Measurements from ENCODE around the gene PARVB. TPM values are rescaled to one million over a fixed set of nuclear protein-coding genes. Genes with fewer than 3 reads are reported as not detected.

The PARVB gene
- total RNA-seq, 2 donors from 2014 or later, result 4.5 to 11.4 TPM

DNA sequence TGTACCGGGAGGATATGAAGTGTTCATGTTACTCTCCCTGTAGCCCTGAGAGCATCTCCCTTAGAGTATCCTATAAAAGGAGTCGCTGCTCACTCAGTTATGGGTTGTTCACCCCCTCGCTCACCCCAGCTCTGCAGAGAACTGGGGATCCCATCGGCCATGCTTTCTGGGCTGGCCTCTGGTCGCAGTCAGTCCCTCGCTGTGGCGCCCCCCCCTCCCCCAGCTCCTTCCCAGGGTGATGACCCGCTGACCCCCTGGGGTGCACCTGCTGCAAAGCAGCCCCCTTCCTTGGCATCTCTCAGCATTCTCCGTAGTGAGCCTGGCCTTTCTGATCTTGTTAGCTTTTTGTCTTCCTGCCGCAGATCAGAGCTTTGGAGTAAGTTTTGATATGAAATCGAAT is 146.4 kb downstream of the PARVB start:
- no peak overlapping the region for H3K9ac ChIP-seq (ENCODE audit: low read depth in 2 of 2, low read length in 2 of 2)
- no peak overlapping the region for H3K4me3 ChIP-seq
- H3K4me1 ChIP-seq, result no peaks in the 10 kb centered on the region
- no peak overlapping the region for H3K27ac ChIP-seq
- DNase-seq, result no peak
- no peaks in the 10 kb centered on the region for H3K9me3 ChIP-seq
- H3K36me3 ChIP-seq, result no peaks in the 10 kb centered on the region
- intact Hi-C loops (cut with DNase I), result no loop called here
- TF ChIP-seq, protein P1, sequence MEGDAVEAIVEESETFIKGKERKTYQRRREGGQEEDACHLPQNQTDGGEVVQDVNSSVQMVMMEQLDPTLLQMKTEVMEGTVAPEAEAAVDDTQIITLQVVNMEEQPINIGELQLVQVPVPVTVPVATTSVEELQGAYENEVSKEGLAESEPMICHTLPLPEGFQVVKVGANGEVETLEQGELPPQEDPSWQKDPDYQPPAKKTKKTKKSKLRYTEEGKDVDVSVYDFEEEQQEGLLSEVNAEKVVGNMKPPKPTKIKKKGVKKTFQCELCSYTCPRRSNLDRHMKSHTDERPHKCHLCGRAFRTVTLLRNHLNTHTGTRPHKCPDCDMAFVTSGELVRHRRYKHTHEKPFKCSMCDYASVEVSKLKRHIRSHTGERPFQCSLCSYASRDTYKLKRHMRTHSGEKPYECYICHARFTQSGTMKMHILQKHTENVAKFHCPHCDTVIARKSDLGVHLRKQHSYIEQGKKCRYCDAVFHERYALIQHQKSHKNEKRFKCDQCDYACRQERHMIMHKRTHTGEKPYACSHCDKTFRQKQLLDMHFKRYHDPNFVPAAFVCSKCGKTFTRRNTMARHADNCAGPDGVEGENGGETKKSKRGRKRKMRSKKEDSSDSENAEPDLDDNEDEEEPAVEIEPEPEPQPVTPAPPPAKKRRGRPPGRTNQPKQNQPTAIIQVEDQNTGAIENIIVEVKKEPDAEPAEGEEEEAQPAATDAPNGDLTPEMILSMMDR (IDR thresholded peaks at IDR 0.05), result no peak
- H3K27me3 ChIP-seq, result no peaks in the 10 kb centered on the region

DNA sequence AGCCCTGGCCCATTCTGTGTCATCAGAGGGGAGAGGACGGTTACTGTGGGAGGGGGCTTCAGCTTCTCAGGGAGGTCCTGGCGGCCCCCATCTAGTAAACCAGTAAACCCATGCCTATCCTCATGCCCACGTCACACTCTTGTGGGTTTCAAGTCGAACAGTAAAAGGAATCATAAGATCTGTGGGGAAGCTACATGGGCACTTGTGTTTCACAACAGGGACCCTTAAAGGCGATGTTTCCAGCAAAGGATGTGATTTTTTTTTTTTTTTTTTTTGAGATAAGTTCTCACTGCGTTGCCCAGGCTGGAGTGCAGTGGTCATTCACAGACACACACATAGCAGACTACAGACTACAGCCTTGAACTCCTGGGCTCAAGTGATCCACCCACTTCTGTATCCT is 147.5 kb downstream of the PARVB start:
- no peak for DNase-seq
- H3K36me3 ChIP-seq, result no peaks in the 10 kb centered on the region
- no peaks in the 10 kb centered on the region for H3K9me3 ChIP-seq
- TF ChIP-seq, protein P1 (IDR thresholded peaks at IDR 0.05), result no peak
- intact Hi-C loops (cut with DNase I), result no loop called here
- no peak overlapping the region for H3K9ac ChIP-seq (ENCODE audit: low read depth in 2 of 2, low read length in 2 of 2)
- H3K27me3 ChIP-seq, result no peaks in the 10 kb centered on the region
- H3K4me1 ChIP-seq, result no peaks in the 10 kb centered on the region
- no peak overlapping the region for H3K4me3 ChIP-seq
- no peak overlapping the region for H3K27ac ChIP-seq

DNA sequence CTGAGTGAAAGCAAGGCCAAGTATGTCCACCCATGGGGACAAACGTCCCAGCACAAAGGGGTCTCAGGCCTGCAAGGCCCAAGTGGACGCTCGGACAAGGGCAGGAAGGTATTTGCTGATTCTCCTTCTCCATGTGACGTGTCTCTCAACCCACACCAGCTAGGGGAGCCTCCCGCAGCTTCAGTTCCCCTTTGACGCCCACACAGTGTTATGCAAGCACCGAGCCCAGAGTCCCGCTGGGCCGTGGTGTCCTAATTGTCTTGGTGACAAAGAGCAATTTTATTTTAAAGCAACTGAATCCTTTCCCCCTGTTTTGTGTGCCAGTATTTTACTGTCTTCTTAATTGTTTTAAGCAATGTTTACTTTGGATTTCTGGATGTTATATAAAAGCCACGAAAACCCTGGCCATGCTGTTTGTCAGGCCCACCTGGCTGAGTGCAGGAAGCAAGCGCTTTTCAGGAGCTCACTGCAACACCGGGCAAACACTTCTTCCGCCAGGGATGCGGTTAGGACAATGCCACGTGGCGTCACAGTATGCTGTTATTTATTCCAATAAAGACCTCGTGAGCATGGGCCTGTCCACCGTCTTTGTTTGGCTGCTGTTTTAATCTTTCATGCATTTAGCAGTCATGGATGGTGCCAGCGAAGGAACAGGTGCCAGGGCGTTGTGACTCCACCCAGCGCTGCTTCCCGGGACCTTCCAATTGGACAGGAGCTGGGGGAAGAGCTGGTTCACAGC is 148.4 kb downstream of the PARVB start:
- H3K36me3 ChIP-seq, result no peaks in the 10 kb centered on the region
- no peak overlapping the region for H3K27ac ChIP-seq
- TF ChIP-seq, protein P1 (IDR thresholded peaks at IDR 0.05), result no peak
- no peaks in the 10 kb centered on the region for H3K9me3 ChIP-seq
- H3K4me3 ChIP-seq, result no peak overlapping the region
- intact Hi-C loops (cut with DNase I), result no loop called here
- DNase-seq, result peak; percentile 29
- no peaks in the 10 kb centered on the region for H3K27me3 ChIP-seq
- H3K9ac ChIP-seq (ENCODE audit: low read depth in 2 of 2, low read length in 2 of 2), result no peak overlapping the region
- H3K4me1 ChIP-seq, result no peaks in the 10 kb centered on the region

DNA sequence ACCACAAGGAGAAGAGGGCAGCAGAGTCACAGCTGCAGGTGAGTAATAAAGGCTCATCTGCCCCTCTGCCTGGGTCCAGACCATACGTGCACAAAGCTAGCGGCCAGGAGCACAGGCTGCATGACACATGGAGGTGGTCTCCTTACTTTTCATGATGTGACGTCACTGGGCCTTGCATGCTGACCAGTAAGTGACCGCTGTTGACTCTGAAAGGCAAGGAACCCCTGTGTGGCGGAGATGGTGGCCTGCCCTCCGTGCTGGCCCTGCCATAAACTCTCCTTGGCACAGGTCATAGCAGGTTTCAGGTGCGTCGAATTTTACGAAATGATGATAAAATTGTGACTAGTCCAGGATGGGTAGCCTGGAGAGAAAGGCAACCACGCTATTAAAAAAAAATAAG is 149.1 kb downstream of the PARVB start:
- Histone ChIP-seq H3K4me1 (no peaks in the 10 kb centered on the region), H3K36me3 (no peaks in the 10 kb centered on the region), H3K9ac (ENCODE audit: low read depth in 2 of 2, low read length in 2 of 2) (no peak overlapping the region), H3K9me3 (no peaks in the 10 kb centered on the region), H3K4me3 (no peak overlapping the region), H3K27me3 (no peaks in the 10 kb centered on the region), H3K27ac (no peak overlapping the region)
- no peak for DNase-seq
- intact Hi-C loops (cut with DNase I), result no loop called here
- TF ChIP-seq, protein P1 (IDR thresholded peaks at IDR 0.05), result no peak

DNA sequence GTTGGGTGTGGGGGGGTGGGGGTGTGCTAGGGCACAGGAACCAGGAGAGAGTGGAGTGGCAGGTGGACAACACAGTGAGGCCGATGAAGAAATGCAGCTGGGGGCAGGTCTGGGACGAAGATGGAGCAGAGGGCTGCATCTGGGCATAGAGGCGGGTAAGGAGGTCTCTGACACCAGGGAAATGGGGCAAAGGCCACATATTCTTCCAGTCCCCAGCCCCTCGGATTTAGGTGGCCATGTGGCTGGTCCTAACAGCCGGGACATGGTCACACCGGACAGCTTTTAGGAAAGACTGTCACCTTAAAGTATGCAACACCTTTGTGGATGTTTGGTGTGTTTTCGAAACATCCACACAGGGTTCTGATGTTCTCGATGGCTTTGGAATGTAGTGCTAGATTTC is 151.6 kb downstream of the PARVB start:
- no peaks in the 10 kb centered on the region for H3K4me1 ChIP-seq
- TF ChIP-seq, protein P1 (IDR thresholded peaks at IDR 0.05), result no peak
- H3K4me3 ChIP-seq, result no peak overlapping the region
- H3K27me3 ChIP-seq, result no peaks in the 10 kb centered on the region
- no peak overlapping the region for H3K9ac ChIP-seq (ENCODE audit: low read depth in 2 of 2, low read length in 2 of 2)
- H3K27ac ChIP-seq, result no peak overlapping the region
- DNase-seq, result no peak
- intact Hi-C loops (cut with DNase I), result no loop called here
- H3K9me3 ChIP-seq, result no peaks in the 10 kb centered on the region
- no peaks in the 10 kb centered on the region for H3K36me3 ChIP-seq

Data from colonic mucosa (tissue), 4 donors.